ENCODE measurements around the gene UTP3. TPM values are rescaled to one million over a fixed set of nuclear protein-coding genes. Genes with fewer than 3 reads are reported as not detected.
"Not testable (repeated sequence)": the region's sequence is repeated elsewhere in the genome, so short reads cannot be mapped to it uniquely, and the experiment has no call there.

Gene UTP3
- total RNA-seq, 1 donor from 2014 or later = 25.6 TPM

- DNase-seq (ENCODE audit: extremely low read depth, low read depth, low spot score) = no peak
Measured at GRCh38 chr4:70713453-70714078, 25.2 kb downstream of the UTP3 start.

GRCh38 chr4:70714079-70714887 is 26.0 kb downstream of the UTP3 start:
- DNase-seq (ENCODE audit: extremely low read depth, low read depth, low spot score) = no peak

DNA sequence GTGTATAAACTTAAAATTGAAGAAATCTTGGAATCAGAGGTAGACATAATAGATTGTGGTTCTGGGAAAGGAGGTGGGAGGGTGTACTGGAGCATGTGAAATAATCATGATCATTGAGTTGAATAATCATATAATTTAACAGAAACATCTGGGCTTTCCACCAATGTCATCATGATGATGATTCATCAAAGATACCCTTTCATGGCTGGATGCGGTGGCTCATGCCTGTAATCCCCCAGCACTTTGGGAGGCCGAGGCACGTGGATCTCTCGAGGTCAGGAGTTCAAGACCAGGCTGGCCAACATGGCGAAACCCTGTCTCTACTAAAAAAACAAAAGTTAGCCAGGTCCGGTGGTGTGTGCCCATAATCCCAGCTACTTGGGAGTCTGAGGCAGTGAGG is 26.8 kb downstream of the UTP3 start:
- no peak for DNase-seq (ENCODE audit: extremely low read depth, low read depth, low spot score)

GRCh38 chr4:70718811-70719604 is 30.7 kb downstream of the UTP3 start:
- DNase-seq (ENCODE audit: extremely low read depth, low read depth, low spot score) = no peak

DNA sequence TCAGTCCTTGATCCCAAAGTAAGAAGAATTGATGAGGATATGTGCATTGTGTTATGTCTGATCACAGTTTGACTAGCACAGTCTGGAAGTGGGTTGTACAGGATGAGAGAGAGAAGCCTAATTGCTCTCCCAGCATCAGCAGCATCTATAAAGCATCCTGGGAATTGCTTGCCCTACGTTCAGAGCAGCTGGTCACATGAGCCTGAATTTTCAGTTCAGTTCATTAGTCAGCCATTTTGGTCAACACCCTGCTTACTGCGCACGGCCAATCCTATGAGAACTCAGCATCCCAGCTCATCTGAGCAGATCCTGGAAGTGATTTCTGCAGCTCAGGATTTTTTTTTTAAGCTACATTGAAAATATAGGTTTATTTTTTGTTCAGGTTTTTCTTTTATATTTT is 33.4 kb downstream of the UTP3 start, which contains the start of gene RUFY3:
RUFY3 (plus strand) TSS at position 218 of the 400 bp plus-strand sequence. CDS start 610 bp downstream, outside the sequence.
- no peak for DNase-seq (ENCODE audit: extremely low read depth, low read depth, low spot score)

DNA sequence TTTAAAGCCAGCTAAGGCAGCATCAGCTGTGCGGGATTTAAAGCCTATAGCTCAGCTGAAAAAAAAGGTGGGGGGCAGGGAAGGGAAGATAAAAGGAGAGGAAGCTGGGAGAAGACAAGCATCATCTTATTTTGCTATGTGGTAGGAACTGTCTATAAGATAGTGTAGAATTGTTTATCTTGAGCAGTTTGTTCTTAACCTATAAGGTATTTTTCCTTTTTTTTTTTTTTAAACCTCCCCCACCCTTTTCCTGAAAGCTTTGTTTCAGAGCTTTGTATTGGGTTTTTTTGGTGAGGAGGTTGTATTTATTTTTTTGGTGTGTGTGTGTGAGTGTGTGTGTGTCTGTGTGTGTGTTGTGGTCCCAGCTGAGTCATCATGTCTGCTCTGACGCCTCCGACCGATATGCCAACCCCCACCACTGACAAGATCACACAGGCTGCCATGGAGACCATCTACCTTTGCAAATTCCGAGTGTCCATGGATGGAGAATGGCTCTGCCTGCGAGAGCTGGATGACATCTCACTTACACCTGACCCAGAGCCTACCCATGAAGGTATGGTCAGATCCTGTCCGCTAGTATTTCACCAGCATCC is 34.0 kb downstream of the UTP3 start:
- DNase-seq (ENCODE audit: extremely low read depth, low read depth, low spot score) = no peak

DNA sequence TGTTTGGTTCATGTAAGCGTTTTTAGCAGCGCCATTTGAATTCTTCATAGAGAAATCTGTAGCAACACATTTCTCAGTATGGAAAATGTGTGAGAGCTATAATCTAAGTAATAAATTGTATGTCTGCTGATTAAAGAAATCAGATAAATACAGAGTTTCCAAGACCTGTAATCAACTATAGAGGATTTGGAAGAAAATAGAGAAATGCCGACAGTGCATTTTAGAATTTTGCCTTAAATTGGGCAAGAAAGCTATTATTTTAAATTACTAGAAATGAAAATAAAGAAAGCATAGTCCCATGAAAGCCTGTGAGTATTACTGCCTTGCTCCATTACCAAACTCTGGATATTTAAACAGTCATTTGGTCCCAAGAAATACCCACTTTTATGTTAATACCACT is 36.1 kb downstream of the UTP3 start:
- DNase-seq (ENCODE audit: extremely low read depth, low read depth, low spot score) = no peak

DNA sequence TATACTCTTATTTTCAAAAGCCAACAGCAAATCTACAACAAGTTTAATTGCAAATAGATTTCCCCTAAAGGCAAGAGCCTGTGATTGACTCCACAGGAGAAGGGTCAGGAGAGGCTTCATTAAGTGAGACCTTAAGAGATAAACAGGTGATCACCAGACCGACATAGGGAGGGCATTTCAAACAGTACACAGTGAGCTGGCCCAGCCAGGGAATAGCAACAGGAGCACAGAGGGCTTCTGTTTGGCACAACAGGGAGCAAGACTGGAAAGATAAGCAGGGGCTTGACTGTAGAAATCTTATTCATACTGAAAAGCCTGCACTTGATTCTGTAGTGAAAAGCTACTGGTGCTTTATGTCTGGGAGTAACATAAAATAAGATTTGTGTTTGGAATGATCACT is 37.3 kb downstream of the UTP3 start:
- no peak for DNase-seq (ENCODE audit: extremely low read depth, low read depth, low spot score)

- not testable (repeated sequence) for DNase-seq (ENCODE audit: extremely low read depth, low read depth, low spot score)
Measured at GRCh38 chr4:70726515-70726914, 38.2 kb downstream of the UTP3 start.

GRCh38 chr4:70728091-70728490 is 39.8 kb downstream of the UTP3 start:
- DNase-seq (ENCODE audit: extremely low read depth, low read depth, low spot score) = no peak

DNA sequence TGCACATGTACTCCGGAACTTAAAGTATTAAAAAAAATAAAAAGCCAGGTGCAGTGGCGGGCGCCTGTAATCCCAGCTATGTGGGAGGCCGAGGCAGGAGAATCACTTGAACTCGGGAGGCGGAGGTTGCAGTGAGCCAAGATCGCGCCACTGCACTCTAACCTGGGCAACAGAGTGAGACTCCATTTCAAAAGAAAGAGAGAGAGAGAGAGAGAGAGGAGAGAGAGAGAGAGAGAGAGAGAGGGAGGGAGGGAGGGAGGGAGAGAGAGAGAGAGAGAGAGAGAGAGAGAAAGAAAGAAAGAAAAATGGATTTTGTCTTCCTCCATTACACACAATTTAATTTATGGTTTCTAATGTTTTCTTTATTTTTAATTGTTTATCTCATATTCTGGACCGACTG is 44.5 kb downstream of the UTP3 start:
- DNase-seq (ENCODE audit: extremely low read depth, low read depth, low spot score) = not testable (repeated sequence)

- DNase-seq (ENCODE audit: extremely low read depth, low read depth, low spot score) = peak; percentile 52
Measured at GRCh38 chr4:70734168-70734954, 46.0 kb downstream of the UTP3 start.

GRCh38 chr4:70734971-70735370 is 46.6 kb downstream of the UTP3 start:
- no peak for DNase-seq (ENCODE audit: extremely low read depth, low read depth, low spot score)

DNA sequence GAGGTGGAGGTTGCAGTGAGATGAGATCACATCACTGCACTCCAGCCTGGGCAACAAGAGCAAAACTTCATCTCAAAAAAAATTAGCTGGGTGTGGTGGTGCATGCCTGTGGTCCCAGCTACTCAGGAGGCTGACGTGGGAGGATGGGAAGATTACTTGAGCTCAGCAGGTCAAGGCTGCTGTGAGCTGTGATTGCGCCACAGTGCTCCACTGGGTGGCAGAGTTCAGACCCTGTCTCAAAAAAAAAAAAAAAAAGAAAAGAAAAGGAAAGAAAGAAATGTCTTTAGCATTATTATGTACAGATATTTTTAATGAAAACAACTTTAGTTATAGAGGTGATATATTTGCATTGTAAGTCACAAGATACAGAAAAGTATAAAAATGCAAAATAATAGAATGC is 47.6 kb downstream of the UTP3 start:
- not testable (repeated sequence) for DNase-seq (ENCODE audit: extremely low read depth, low read depth, low spot score)

GRCh38 chr4:70737006-70737405 is 48.7 kb downstream of the UTP3 start:
- DNase-seq (ENCODE audit: extremely low read depth, low read depth, low spot score) = no peak

GRCh38 chr4:70737409-70737808 is 49.1 kb downstream of the UTP3 start:
- no peak for DNase-seq (ENCODE audit: extremely low read depth, low read depth, low spot score)

DNA sequence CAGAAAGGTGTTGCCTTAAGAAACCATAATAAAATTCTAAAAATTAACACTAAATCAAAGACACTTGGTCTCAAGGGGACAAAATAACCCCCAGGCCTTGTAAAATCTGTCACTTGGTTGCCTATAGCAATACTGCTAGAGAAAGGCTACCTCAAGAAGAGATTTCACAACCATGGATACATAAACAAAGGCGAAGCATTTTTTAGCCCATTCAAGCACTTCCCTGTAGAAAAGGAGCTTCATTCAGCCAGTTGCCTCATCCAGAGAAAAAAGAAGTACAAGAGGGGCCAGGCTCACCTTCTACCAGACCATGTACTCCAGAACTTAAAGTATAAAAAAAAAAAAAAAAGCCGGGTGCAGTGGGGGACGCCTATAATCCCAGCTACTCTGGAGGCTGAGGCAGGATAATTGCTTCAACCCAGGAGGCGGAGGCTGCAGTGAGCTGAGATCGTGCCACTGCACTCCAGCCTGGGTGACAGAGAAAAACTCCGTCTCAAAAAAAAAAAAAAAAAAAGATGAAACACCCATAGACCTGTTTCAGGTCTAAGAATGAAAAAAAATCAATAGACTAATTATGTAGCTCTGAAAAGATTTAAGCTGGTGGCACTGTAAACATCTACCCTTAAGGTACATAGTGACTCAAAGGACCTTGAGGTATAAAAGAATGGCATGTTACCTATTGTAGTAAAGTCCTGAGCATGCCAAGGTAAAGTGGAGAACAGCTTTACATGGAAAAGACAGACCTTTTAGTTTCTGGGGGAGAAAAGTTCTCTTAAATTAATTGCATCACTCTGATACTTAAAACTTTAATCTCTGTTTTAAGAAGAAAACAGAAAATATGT is 51.4 kb downstream of the UTP3 start:
- DNase-seq (ENCODE audit: extremely low read depth, low read depth, low spot score) = no peak
